HepG2 (cell line): Measurements from ENCODE around the gene MLLT10. TPM values are rescaled to one million over a fixed set of nuclear protein-coding genes. Genes with fewer than 3 reads are reported as not detected.

ENCODE experiments used
- ARID2 ChIP-seq: sonication (generic); formaldehyde crosslinking; IDR thresholded peaks from 2 replicates; pipeline ENCODE4 v1.8.1; 2022; ENCODE audit warnings: mild to moderate bottlenecking, missing genetic modification reagents, borderline replicate concordance
- BATF2 ChIP-seq: sonication (generic); formaldehyde crosslinking; IDR thresholded peaks from 2 replicates; pipeline ENCODE4 v1.8.0; 2022; ENCODE audit warnings: mild to moderate bottlenecking, missing genetic modification reagents, moderate library complexity
- BRD4 ChIP-seq: sonication (generic); formaldehyde crosslinking; IDR thresholded peaks from 2 replicates; pipeline ENCODE4 v1.4.0; 2020; ENCODE audit warnings: missing genetic modification reagents
- DMTF1 ChIP-seq: sonication (generic); formaldehyde crosslinking; IDR thresholded peaks from 2 replicates; pipeline ENCODE4 v1.4.0; 2020; ENCODE audit warnings: mild to moderate bottlenecking, missing genetic modification reagents
- DNMT1 ChIP-seq: sonication (generic); formaldehyde crosslinking; IDR thresholded peaks from 2 replicates; pipeline ENCODE4 v1.5.1; 2020; ENCODE audit warnings: mild to moderate bottlenecking, missing genetic modification reagents
- ELF3 ChIP-seq: IDR thresholded peaks from 2 replicates; pipeline ENCODE4 v1.6.1; 2016; ENCODE audit warnings: missing genetic modification reagents, missing compliant biosample characterization
- FOXM1 ChIP-seq: sonication (generic); formaldehyde crosslinking; IDR thresholded peaks from 2 replicates; pipeline ENCODE4 v1.5.0; 2020; ENCODE audit warnings: missing genetic modification reagents
- HNRNPH1 ChIP-seq: fragments of 200-400 bp; formaldehyde crosslinking; optimal IDR thresholded peaks from 2 replicates; pipeline ENCODE3; 2017; ENCODE audit warnings: mild to moderate bottlenecking, low read depth, low read length
- IRF1 ChIP-seq: sonication (generic); formaldehyde crosslinking; IDR thresholded peaks from 2 replicates; pipeline ENCODE4 v1.4.0; 2020; ENCODE audit warnings: low read depth, mild to moderate bottlenecking, missing genetic modification reagents
- KMT2B ChIP-seq: IDR thresholded peaks from 2 replicates; pipeline ENCODE4 v1.6.1; 2016; ENCODE audit warnings: missing genetic modification reagents, missing compliant biosample characterization
- MED13 ChIP-seq: sonication (generic); formaldehyde crosslinking; IDR thresholded peaks from 2 replicates; pipeline ENCODE4 v1.5.0; 2020; ENCODE audit warnings: missing genetic modification reagents
- RAD51 ChIP-seq: fragments of 450-650 bp; IDR thresholded peaks from 2 replicates; pipeline ENCODE4 v1.6.1; 2016; ENCODE audit warnings: borderline replicate concordance
- RFX1 ChIP-seq: fragments of 450-650 bp; IDR thresholded peaks from 2 replicates; pipeline ENCODE4 v1.6.1; 2017
- TERF1 ChIP-seq: sonication (generic); formaldehyde crosslinking; IDR thresholded peaks from 2 replicates; pipeline ENCODE4 v1.8.0; 2022; ENCODE audit warnings: mild to moderate bottlenecking, missing genetic modification reagents, moderate library complexity
- ZBTB7B ChIP-seq: sonication (generic); formaldehyde crosslinking; IDR thresholded peaks from 2 replicates; pipeline ENCODE4 v1.4.0; 2020; ENCODE audit warnings: missing genetic modification reagents
- ZFAT ChIP-seq: sonication (generic); formaldehyde crosslinking; conservative IDR thresholded peaks from 2 replicates; pipeline ENCODE4 v1.8.1; 2023; ENCODE audit warnings: missing genetic modification reagents, inconsistent platforms
- ZFP41 ChIP-seq: sonication (generic); formaldehyde crosslinking; IDR thresholded peaks from 2 replicates; pipeline ENCODE4 v1.4.0; 2020; ENCODE audit warnings: mild to moderate bottlenecking, missing genetic modification reagents, borderline replicate concordance
- ZNF569 ChIP-seq: sonication (generic); formaldehyde crosslinking; IDR thresholded peaks from 2 replicates; pipeline ENCODE4 v1.5.0; 2020; ENCODE audit warnings: mild to moderate bottlenecking, missing genetic modification reagents, moderate library complexity, borderline replicate concordance
- ZNF614 ChIP-seq: IDR thresholded peaks from 2 replicates; pipeline ENCODE4 v1.6.1; 2018; ENCODE audit warnings: missing biosample characterization, missing genetic modification reagents, inconsistent platforms, borderline replicate concordance
- ZNF75D ChIP-seq: sonication (generic); formaldehyde crosslinking; IDR thresholded peaks from 2 replicates; pipeline ENCODE4 v1.8.1; 2023; ENCODE audit warnings: missing genetic modification reagents, mild to moderate bottlenecking, borderline replicate concordance
- ZNF839 ChIP-seq: sonication (generic); formaldehyde crosslinking; IDR thresholded peaks from 2 replicates; pipeline ENCODE4 v1.4.0; 2020; ENCODE audit warnings: missing genetic modification reagents, mild to moderate bottlenecking, borderline replicate concordance
- ZSCAN5A ChIP-seq: sonication (generic); formaldehyde crosslinking; IDR thresholded peaks from 2 replicates; pipeline ENCODE4 v1.8.0; 2022; ENCODE audit warnings: mild to moderate bottlenecking, missing genetic modification reagents, borderline replicate concordance
- polyA plus RNA-seq, 8 experiments: library from polyadenylated mRNA; depleted of rRNA in 3 of 8; stranded (reverse) in 7 of 8; unstranded in 1 of 8; fragments of >200 nt; fragmentation: Illumina TruSeq in 4 of 8; extraction: Trizol in 4 of 8; gene quantifications; 2 replicates each; pipeline versions ENCODE4 v1.2.1 to v1.2.3, GENCODE V29; 2011 to 2016; ENCODE audit warnings: low read depth in 4 of 8, missing spikeins in 1 of 8, mixed read lengths in 1 of 8; ENCODE audit not compliant: insufficient read depth in 1 of 8
- total RNA-seq, 5 experiments: library from RNA; depleted of rRNA; stranded (reverse); fragments of >200 nt; fragmentation: Illumina TruSeq; extraction: Trizol; gene quantifications; 2 replicates each; pipeline ENCODE4 v1.2.3, GENCODE V29; 2016; ENCODE audit warnings: low read depth in 1 of 5
- TF ChIP-seq, protein P1 (sequence below): sonication (generic); formaldehyde crosslinking; IDR thresholded peaks from 2 replicates; pipeline ENCODE4 v1.4.0; 2020; ENCODE audit warnings: missing genetic modification reagents

Gene MLLT10
- total and polyA plus RNA-seq, 2 of the 13 experiments (the other 11 are each of a cell fraction or from before 2014, with no cell fraction given) = 51.3 to 84.1 TPM

GRCh38 chr10:21533467-21534279 lies at the start of gene MLLT10 (continued):
- TF ChIP-seq TERF1 (peak; percentile 21; the same call in 1 of the 2 replicates), ZNF614 (CRISPR knock-in tag) (peak; percentile 44; the same call in 1 of the 2 replicates), RFX1 (no peak), IRF1 (CRISPR knock-in tag) (0 out of 2 replicates have a peak, but pooled peaks have one; percentile 69), ZFP41 (CRISPR knock-in tag) (no peak), KMT2B (peak; percentile 38; the same call in 1 of the 2 replicates), ZSCAN5A (CRISPR knock-in tag) (no peak), BRD4 (CRISPR knock-in tag) (peak; percentile 97), FOXM1 (CRISPR knock-in tag) (no peak), DNMT1 (CRISPR knock-in tag) (no peak; the same call in 1 of the 2 replicates), ZNF839 (peak; percentile 74; the same call in 1 of the 2 replicates), ZNF569 (CRISPR knock-in tag) (no peak), RAD51 (no peak), ZNF75D (no peak), ELF3 (CRISPR knock-in tag) (0 out of 2 replicates have a peak, but pooled peaks have one; percentile 8), DMTF1 (CRISPR knock-in tag) (no peak), ARID2 (CRISPR knock-in tag) (no peak), MED13 (CRISPR knock-in tag) (peak; percentile 78), HNRNPH1 (peak; percentile 92), BATF2 (0 out of 2 replicates have a peak, but pooled peaks have one; percentile 41), ZBTB7B (CRISPR knock-in tag) (peak; percentile 67), ZFAT (CRISPR knock-in tag) (0 out of 2 replicates have a peak, but pooled peaks have one; percentile 46)
- TF ChIP-seq, protein P1, sequence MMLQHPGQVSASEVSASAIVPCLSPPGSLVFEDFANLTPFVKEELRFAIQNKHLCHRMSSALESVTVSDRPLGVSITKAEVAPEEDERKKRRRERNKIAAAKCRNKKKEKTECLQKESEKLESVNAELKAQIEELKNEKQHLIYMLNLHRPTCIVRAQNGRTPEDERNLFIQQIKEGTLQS = no peak
